ENCODE measurements around the gene PPM1A. TPM values are rescaled to one million over a fixed set of nuclear protein-coding genes. Genes with fewer than 3 reads are reported as not detected.

PPM1A gene
- total RNA-seq, 1 experiment from 2014 or later, result 52.3 TPM

GRCh38 chr14:60303745-60304144 lies 54.7 kb downstream of the PPM1A start:
- H3K9me3 ChIP-seq (ENCODE audit: low read depth, low read length, poor library complexity, severe bottlenecking), result no peaks in the 10 kb centered on the region
- H3K4me1 ChIP-seq (ENCODE audit: insufficient read depth, low read length, poor library complexity, severe bottlenecking), result peaks cover 3% of the 10 kb centered on the region
- TF ChIP-seq EZH2 (IDR thresholded peaks at IDR 0.05; ENCODE audit: borderline replicate concordance, low read depth, low read length, poor library complexity, severe bottlenecking) (no peak), CTCF (conservative IDR thresholded peaks at IDR 0.05; ENCODE audit: low read depth, low read length) (no peak)
- no peak for DNase-seq (ENCODE audit: low spot score)
- intact Hi-C loops (cut with micrococcal nuclease; ENCODE audit: unreplicated experiment), result no loop called here
- CTCF ChIA-PET, result no interaction called here
- H3K36me3 ChIP-seq (ENCODE audit: insufficient read depth, low read length, poor library complexity, severe bottlenecking), result no peaks in the 10 kb centered on the region
- no peaks in the 10 kb centered on the region for H3K27me3 ChIP-seq (replicated peaks; ENCODE audit: insufficient read depth, low read depth, low read length, poor library complexity)
- no TSS peak for BruUV-seq (replicated peaks)
- H3K4me3 ChIP-seq (ENCODE audit: low read depth, low read length, poor library complexity, severe bottlenecking), result no peak overlapping the region
- POLR2A ChIA-PET (ENCODE audit: low non-redundant PET), result no interaction called here
- H3K27ac ChIP-seq (ENCODE audit: low read depth, low read length, poor library complexity, severe bottlenecking), result no peak overlapping the region

GRCh38 chr14:60304509-60304908 lies 55.5 kb downstream of the PPM1A start:
- BruUV-seq (replicated peaks), result no TSS peak
- no peak overlapping the region for H3K4me3 ChIP-seq (ENCODE audit: low read depth, low read length, poor library complexity, severe bottlenecking)
- peaks cover 3% of the 10 kb centered on the region for H3K4me1 ChIP-seq (ENCODE audit: insufficient read depth, low read length, poor library complexity, severe bottlenecking)
- no peaks in the 10 kb centered on the region for H3K9me3 ChIP-seq (ENCODE audit: low read depth, low read length, poor library complexity, severe bottlenecking)
- H3K36me3 ChIP-seq (ENCODE audit: insufficient read depth, low read length, poor library complexity, severe bottlenecking), result no peaks in the 10 kb centered on the region
- no peaks in the 10 kb centered on the region for H3K27me3 ChIP-seq (replicated peaks; ENCODE audit: insufficient read depth, low read depth, low read length, poor library complexity)
- intact Hi-C loops (cut with micrococcal nuclease; ENCODE audit: unreplicated experiment), result no loop called here
- ChIA-PET CTCF (no interaction called here), POLR2A (ENCODE audit: low non-redundant PET) (no interaction called here)
- DNase-seq (ENCODE audit: low spot score), result no peak
- TF ChIP-seq EZH2 (IDR thresholded peaks at IDR 0.05; ENCODE audit: borderline replicate concordance, low read depth, low read length, poor library complexity, severe bottlenecking) (no peak), CTCF (conservative IDR thresholded peaks at IDR 0.05; ENCODE audit: low read depth, low read length) (no peak)
- H3K27ac ChIP-seq (ENCODE audit: low read depth, low read length, poor library complexity, severe bottlenecking), result no peak overlapping the region

- peaks cover 38% of the 10 kb centered on the region for H3K4me1 ChIP-seq (ENCODE audit: insufficient read depth, low read length, poor library complexity, severe bottlenecking)
- no peak for TF ChIP-seq EZH2 (IDR thresholded peaks at IDR 0.05; ENCODE audit: borderline replicate concordance, low read depth, low read length, poor library complexity, severe bottlenecking)
- TF ChIP-seq CTCF (conservative IDR thresholded peaks at IDR 0.05; ENCODE audit: low read depth, low read length), result no peak
- ChIA-PET POLR2A (ENCODE audit: low non-redundant PET) (no interaction called here), CTCF (interaction anchor here (0.5 to 0.9 kb wide), 3 partner anchors 18 to 1489 kb away, joined by 4 to 7 read pairs (median 7); no protein-coding TSS in a partner anchor)
- no peaks in the 10 kb centered on the region for H3K9me3 ChIP-seq (ENCODE audit: low read depth, low read length, poor library complexity, severe bottlenecking)
- H3K27me3 ChIP-seq (replicated peaks; ENCODE audit: insufficient read depth, low read depth, low read length, poor library complexity), result no peaks in the 10 kb centered on the region
- peak; percentile 37 for DNase-seq (ENCODE audit: low spot score)
- no peaks in the 10 kb centered on the region for H3K36me3 ChIP-seq (ENCODE audit: insufficient read depth, low read length, poor library complexity, severe bottlenecking)
- H3K27ac ChIP-seq (ENCODE audit: low read depth, low read length, poor library complexity, severe bottlenecking), result peak overlapping the region; percentile 72
- intact Hi-C loops (cut with micrococcal nuclease; ENCODE audit: unreplicated experiment), result loop anchor here (5.0 kb wide), 1 partner anchor 63 kb away; the partner anchor contains the start of gene PPM1A
- BruUV-seq (replicated peaks), result no TSS peak
- H3K4me3 ChIP-seq (ENCODE audit: low read depth, low read length, poor library complexity, severe bottlenecking), result no peak overlapping the region
These were observed 61.0 kb downstream of the PPM1A start for GRCh38 chr14:60309867-60310552.

Data from A673 (cell line).